AG04450 (cell line): ENCODE results near the gene AUTS2. TPM values are rescaled to one million over a fixed set of nuclear protein-coding genes. Genes with fewer than 3 reads are reported as not detected.

Experiments used
- CTCF ChIA-PET: fragments of 300-600, 350-600 bp; formaldehyde crosslinking; extraction: SDS; loops from one replicate; lab custom pipeline; 2022; ENCODE audit warnings: antibody characterized with exemption, inconsistent platforms; lab: Charles Lee
- POLR2A ChIA-PET: fragments of 350-600 bp; formaldehyde crosslinking; extraction: SDS; loops from one replicate; lab custom pipeline; 2021; ENCODE audit warnings: antibody characterized with exemption, inconsistent platforms; lab: Yijun Ruan, JAX
- DNase-seq: peaks from one replicate; pipeline ENCODE4 v3.0.0-alpha.2; 2011; ENCODE audit warnings: low read depth, low spot score
- H3K27ac ChIP-seq: one replicate; pipeline ENCODE4 v1.5.1; 2012; ENCODE audit warnings: low read depth, low read length, control low read depth
- H3K27me3 ChIP-seq: one replicate; pipeline ENCODE4 v1.6.0; 2012; ENCODE audit warnings: low read length; ENCODE audit not compliant: control insufficient read depth, insufficient read depth
- H3K4me3 ChIP-seq: 2 replicates; pipeline ENCODE4 v1.5.1; 2011; ENCODE audit warnings: mild to moderate bottlenecking, low read depth, low read length, control low read depth
- H3K9me3 ChIP-seq: 2 replicates; pipeline ENCODE4 v1.5.1; 2012; ENCODE audit warnings: low read length; ENCODE audit not compliant: control insufficient read depth, insufficient read depth
- polyA plus RNA-seq: library from polyadenylated mRNA; depleted of rRNA; stranded (reverse); fragments of >200 nt; gene quantifications from 2 replicates; pipeline ENCODE4 v1.2.3, GENCODE V29; 2011
- TF ChIP-seq, protein P1 (sequence below): IDR thresholded peaks from 2 replicates; pipeline ENCODE4 v1.5.1; 2011; ENCODE audit warnings: low read depth, low read length, control low read depth, inconsistent platforms

The AUTS2 gene
- polyA plus RNA-seq, 1 experiment: 1.5 TPM

DNA sequence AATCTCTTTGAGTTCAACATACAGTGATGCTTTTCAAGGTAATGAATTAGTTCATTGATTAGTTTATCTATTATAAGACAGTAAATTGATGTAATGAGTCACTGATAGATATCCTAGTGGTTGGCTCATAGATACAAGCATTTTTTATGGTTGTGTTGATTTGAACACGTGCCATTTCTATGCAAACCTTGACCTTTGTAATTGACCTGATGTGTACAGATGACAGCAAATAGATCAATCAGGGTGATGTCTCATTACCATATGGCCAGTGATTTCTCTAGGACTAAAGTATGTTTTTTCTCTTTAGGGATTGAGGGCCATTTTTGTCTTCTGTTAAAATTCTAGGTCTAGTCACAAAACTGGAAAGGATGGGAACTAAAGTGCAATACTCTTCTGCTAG is 773.4 kb downstream of the AUTS2 start:
- H3K27ac ChIP-seq: no peak overlapping the region
- no peak overlapping the region for H3K4me3 ChIP-seq
- no peak for DNase-seq
- ChIA-PET POLR2A (no interaction called here), CTCF (no interaction called here)
- H3K9me3 ChIP-seq: no peaks in the 10 kb centered on the region
- TF ChIP-seq, protein P1, sequence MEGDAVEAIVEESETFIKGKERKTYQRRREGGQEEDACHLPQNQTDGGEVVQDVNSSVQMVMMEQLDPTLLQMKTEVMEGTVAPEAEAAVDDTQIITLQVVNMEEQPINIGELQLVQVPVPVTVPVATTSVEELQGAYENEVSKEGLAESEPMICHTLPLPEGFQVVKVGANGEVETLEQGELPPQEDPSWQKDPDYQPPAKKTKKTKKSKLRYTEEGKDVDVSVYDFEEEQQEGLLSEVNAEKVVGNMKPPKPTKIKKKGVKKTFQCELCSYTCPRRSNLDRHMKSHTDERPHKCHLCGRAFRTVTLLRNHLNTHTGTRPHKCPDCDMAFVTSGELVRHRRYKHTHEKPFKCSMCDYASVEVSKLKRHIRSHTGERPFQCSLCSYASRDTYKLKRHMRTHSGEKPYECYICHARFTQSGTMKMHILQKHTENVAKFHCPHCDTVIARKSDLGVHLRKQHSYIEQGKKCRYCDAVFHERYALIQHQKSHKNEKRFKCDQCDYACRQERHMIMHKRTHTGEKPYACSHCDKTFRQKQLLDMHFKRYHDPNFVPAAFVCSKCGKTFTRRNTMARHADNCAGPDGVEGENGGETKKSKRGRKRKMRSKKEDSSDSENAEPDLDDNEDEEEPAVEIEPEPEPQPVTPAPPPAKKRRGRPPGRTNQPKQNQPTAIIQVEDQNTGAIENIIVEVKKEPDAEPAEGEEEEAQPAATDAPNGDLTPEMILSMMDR: no peak
- no peaks in the 10 kb centered on the region for H3K27me3 ChIP-seq

DNA sequence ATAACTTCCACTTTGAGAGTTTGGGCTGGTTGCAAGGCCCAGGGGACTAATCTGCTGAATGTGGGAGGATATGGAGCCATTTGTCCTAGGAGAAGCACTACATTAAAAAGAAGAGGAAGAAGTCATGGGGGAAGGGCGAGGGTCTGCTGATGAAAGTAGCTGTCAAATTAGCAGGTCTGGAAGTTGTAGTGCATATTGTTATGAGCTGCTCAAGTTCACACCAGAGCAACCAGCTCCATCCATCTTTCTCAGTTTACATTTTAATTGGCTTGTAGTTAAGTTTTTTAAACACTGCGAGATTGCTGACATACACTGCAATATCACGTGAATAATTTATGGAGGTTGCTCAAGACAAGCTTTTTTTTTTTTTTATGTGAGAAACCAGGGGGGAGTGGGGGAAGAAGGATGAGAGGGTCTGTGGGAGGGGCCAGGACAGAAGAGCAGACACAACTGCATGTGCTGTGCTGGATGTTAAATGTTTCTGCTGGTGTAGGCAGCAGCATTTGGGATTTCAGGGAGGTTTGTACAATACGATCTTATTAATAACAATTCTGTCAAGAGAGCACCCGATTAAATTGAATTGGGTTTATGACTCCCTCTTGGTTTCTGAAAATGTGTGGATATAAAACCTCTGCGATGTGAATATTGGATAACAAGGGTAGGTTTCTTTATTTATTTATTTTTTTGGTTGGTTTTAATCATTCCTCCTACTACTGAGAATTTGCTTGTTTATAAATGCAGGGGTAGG is 774.7 kb downstream of the AUTS2 start:
- POLR2A ChIA-PET: no interaction called here
- CTCF ChIA-PET: no interaction called here

DNA sequence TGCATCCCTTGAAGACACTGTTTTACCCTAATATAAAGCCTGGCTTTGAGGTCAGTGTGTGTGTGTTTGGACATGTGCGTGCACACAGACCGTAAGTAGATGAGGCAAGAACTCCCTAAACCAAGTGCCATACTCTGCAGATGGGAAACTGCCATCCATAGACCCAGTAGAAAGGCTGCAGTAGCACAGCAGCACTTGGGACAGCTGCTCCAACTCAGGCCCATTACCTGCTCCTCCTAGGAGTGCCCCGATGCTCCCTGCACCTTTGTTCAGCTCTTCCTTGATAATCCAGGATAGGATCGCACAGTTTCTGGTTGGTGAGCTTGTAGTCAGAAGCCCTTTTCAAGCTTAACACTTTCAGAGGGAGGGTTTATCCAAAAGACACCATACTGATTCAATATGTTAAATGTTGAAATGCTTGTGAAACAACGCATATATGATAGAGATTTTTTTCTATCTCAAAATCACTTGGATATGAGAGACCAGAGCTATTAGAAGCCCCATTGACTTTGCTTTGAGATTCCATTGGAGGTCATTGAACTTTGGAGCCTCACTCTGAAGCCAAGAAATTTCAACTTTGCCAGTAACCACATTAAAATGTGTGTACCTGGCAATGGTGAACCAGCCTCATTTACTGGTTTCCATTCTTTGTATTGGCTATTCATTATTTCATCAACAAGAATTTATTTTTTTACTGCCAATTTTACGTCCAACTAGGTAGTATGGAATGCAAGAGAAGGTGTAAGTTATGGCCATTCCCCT is 776.7 kb downstream of the AUTS2 start:
- H3K9me3 ChIP-seq: no peaks in the 10 kb centered on the region
- no peak overlapping the region for H3K4me3 ChIP-seq
- H3K27me3 ChIP-seq: no peaks in the 10 kb centered on the region
- ChIA-PET CTCF (no interaction called here), POLR2A (no interaction called here)
- DNase-seq: no peak
- no peak overlapping the region for H3K27ac ChIP-seq
- TF ChIP-seq, protein P1: no peak

More for the DNA sequence above, 774.7 kb downstream of the AUTS2 start:
- no peak for DNase-seq
- TF ChIP-seq, protein P1: no peak
- Histone ChIP-seq H3K4me3 (no peak overlapping the region), H3K27ac (no peak overlapping the region), H3K27me3 (no peaks in the 10 kb centered on the region), H3K9me3 (no peaks in the 10 kb centered on the region)

DNA sequence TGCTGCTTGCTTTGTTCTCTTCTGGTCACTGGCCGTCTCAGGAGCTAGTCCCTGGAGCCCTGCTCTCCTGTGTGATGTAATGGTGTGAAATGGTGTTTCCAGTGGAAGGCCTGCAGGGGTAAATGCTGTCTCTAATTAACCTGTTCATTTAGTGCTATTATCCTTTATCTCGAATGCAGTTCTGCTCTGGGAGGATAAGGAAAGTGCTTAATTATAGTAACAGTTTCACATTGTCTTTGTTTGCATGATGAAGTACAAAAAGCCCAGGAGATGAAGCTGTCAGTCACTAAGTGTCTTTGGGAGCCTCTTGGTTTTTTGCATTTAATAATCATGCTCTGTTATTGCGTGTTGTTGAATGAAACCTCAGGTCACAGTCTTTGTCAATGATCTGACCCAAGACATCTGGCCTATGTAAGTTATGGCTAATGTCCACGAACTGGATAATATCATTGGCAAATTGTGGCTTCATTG is 778.3 kb downstream of the AUTS2 start:
- CTCF ChIA-PET: interaction anchor here (1.2 kb wide), 1 partner anchor 322 kb away, joined by 3 read pairs; no protein-coding TSS in a partner anchor
- H3K27me3 ChIP-seq: no peaks in the 10 kb centered on the region
- H3K9me3 ChIP-seq: no peaks in the 10 kb centered on the region
- H3K27ac ChIP-seq: no peak overlapping the region
- no peak for DNase-seq
- POLR2A ChIA-PET: no interaction called here
- no peak overlapping the region for H3K4me3 ChIP-seq
- TF ChIP-seq, protein P1: no peak

GRCh38 chr7:70377957-70378356 is 779.7 kb downstream of the AUTS2 start:
- no peak overlapping the region for H3K4me3 ChIP-seq
- no peak overlapping the region for H3K27ac ChIP-seq
- TF ChIP-seq, protein P1: no peak
- H3K9me3 ChIP-seq: no peaks in the 10 kb centered on the region
- CTCF ChIA-PET: no interaction called here
- no peak for DNase-seq
- POLR2A ChIA-PET: no interaction called here
- no peaks in the 10 kb centered on the region for H3K27me3 ChIP-seq
